Trophoblast cell (in vitro differentiated cells and primary cell): ENCODE results near the gene SIMC1.

ENCODE experiments used
- DNase-seq, 2 donors: peaks; one replicate each; pipeline ENCODE4 v3.0.0-alpha.2; 2016
- H2AFZ ChIP-seq: 2 replicates; pipeline ENCODE4 v1.6.1; 2013; ENCODE audit warnings: low read length, moderate library complexity, mild to moderate bottlenecking; ENCODE audit not compliant: insufficient read depth, poor library complexity
- H2AK5ac ChIP-seq: 2 replicates; pipeline ENCODE4 v1.6.1; 2013; ENCODE audit warnings: mild to moderate bottlenecking, low read length
- H2BK120ac ChIP-seq: 2 replicates; pipeline ENCODE4 v1.6.1; 2013; ENCODE audit warnings: low read length, mild to moderate bottlenecking, moderate library complexity; ENCODE audit not compliant: insufficient read depth, poor library complexity
- H2BK12ac ChIP-seq: 2 replicates; pipeline ENCODE4 v1.6.1; 2013; ENCODE audit warnings: mild to moderate bottlenecking, low read length, moderate library complexity
- H2BK5ac ChIP-seq: 2 replicates; pipeline ENCODE4 v1.6.1; 2013; ENCODE audit warnings: low read length, low read depth, moderate library complexity, mild to moderate bottlenecking; ENCODE audit not compliant: poor library complexity
- H3K14ac ChIP-seq: 2 replicates; pipeline ENCODE4 v1.6.1; 2013; ENCODE audit warnings: mild to moderate bottlenecking, low read length
- H3K18ac ChIP-seq: 2 replicates; pipeline ENCODE4 v1.6.1; 2013; ENCODE audit warnings: mild to moderate bottlenecking, low read length
- H3K23ac ChIP-seq: 2 replicates; pipeline ENCODE4 v1.6.1; 2013; ENCODE audit warnings: low read length
- H3K27ac ChIP-seq: 2 replicates; pipeline ENCODE4 v1.5.1; 2013; ENCODE audit warnings: low read depth, mild to moderate bottlenecking, inconsistent platforms, low read length, moderate library complexity
- H3K27me3 ChIP-seq: 2 replicates; pipeline ENCODE4 v1.6.1; 2013; ENCODE audit warnings: inconsistent platforms, mild to moderate bottlenecking, low read length, moderate library complexity; ENCODE audit not compliant: insufficient read depth
- H3K36me3 ChIP-seq, 2 experiments: 1 replicate in 1 of 2; 2 replicates in 1 of 2; pipeline ENCODE4 v1.6.1; 2013; ENCODE audit warnings: low read length in 2 of 2, mild to moderate bottlenecking in 2 of 2, moderate library complexity in 1 of 2; ENCODE audit not compliant: insufficient read depth in 2 of 2, control insufficient read depth in 1 of 2
- H3K4ac ChIP-seq: 2 replicates; pipeline ENCODE4 v1.6.1; 2013; ENCODE audit warnings: low read depth, mild to moderate bottlenecking, low read length, moderate library complexity
- H3K4me1 ChIP-seq, 2 experiments: 1 replicate in 1 of 2; 2 replicates in 1 of 2; pipeline ENCODE4 v1.6.1; 2013; ENCODE audit warnings: low read length in 2 of 2, mild to moderate bottlenecking in 2 of 2, moderate library complexity in 1 of 2; ENCODE audit not compliant: insufficient read depth in 2 of 2, control insufficient read depth in 1 of 2
- H3K4me2 ChIP-seq: 2 replicates; pipeline ENCODE4 v1.6.1; 2013; ENCODE audit warnings: inconsistent platforms, mild to moderate bottlenecking, low read length, moderate library complexity
- H3K4me3 ChIP-seq: 2 replicates; pipeline ENCODE4 v1.5.1; 2013; ENCODE audit warnings: mild to moderate bottlenecking, low read depth, low read length, inconsistent platforms
- H3K79me1 ChIP-seq: one replicate; pipeline ENCODE4 v1.6.1; 2013; ENCODE audit warnings: low read length
- H3K79me2 ChIP-seq: 2 replicates; pipeline ENCODE4 v1.6.1; 2013; ENCODE audit warnings: low read length, mild to moderate bottlenecking; ENCODE audit not compliant: control insufficient read depth, insufficient read depth, poor library complexity
- H3K9ac ChIP-seq: 2 replicates; pipeline ENCODE4 v1.6.1; 2013; ENCODE audit warnings: mild to moderate bottlenecking, low read length
- H3K9me3 ChIP-seq: 2 replicates; pipeline ENCODE4 v1.6.1; 2013; ENCODE audit warnings: low read depth, mild to moderate bottlenecking, control low read depth, inconsistent platforms, low read length; ENCODE audit not compliant: insufficient read depth
- H4K12ac ChIP-seq: 2 replicates; pipeline ENCODE4 v1.6.1; 2013; ENCODE audit warnings: low read depth, mild to moderate bottlenecking, low read length, moderate library complexity
- H4K8ac ChIP-seq: 2 replicates; pipeline ENCODE4 v1.6.1; 2013; ENCODE audit warnings: low read depth, mild to moderate bottlenecking, low read length, moderate library complexity
- H4K91ac ChIP-seq: one replicate; pipeline ENCODE4 v1.6.1; 2013; ENCODE audit warnings: low read depth, mild to moderate bottlenecking, low read length, moderate library complexity
- WGBS: extraction: QIAGEN DNeasy Blood & Tissue Kit; methylation state at CpG from one replicate; pipeline ENCODE4 v1.1.7; 2013; ENCODE audit warnings: missing lambda C conversion rate; ENCODE audit not compliant: insufficient read length, insufficient coverage; ENCODE audit errors: extremely low coverage; 5-methylcytosine and 5-hydroxymethylcytosine counted together

The SIMC1 gene

GRCh38 chr5:176371621-176372539 is 133.7 kb downstream of the SIMC1 start:
- Histone ChIP-seq H3K79me1 (no peaks in the 10 kb centered on the region), H3K9me3 (no peaks in the 10 kb centered on the region), H3K18ac (no peak overlapping the region), H3K4ac (no peak overlapping the region), H3K9ac (no peak overlapping the region), H2AK5ac (no peak overlapping the region), H3K27ac (no peak overlapping the region), H4K91ac (no peak overlapping the region), H2BK12ac (no peak overlapping the region), H2BK120ac (no peak overlapping the region), H3K79me2 (no peaks in the 10 kb centered on the region), H3K4me2 (no peak overlapping the region), H3K27me3 (no peaks in the 10 kb centered on the region), H2AFZ (no peak overlapping the region), H2BK5ac (no peak overlapping the region), H4K12ac (no peak overlapping the region), H4K8ac (no peak overlapping the region), H3K4me1 (no peaks in the 10 kb centered on the region), H3K36me3 (peaks cover 4 to 7% of the 10 kb centered on the region in 2 experiments), H3K14ac (no peak overlapping the region), H3K4me3 (no peak overlapping the region), H3K23ac (no peak overlapping the region)
- no CpG with 5 or more reads among the region's 13 CpGs for WGBS
- peak; percentile 90 to 94 for DNase-seq

DNA sequence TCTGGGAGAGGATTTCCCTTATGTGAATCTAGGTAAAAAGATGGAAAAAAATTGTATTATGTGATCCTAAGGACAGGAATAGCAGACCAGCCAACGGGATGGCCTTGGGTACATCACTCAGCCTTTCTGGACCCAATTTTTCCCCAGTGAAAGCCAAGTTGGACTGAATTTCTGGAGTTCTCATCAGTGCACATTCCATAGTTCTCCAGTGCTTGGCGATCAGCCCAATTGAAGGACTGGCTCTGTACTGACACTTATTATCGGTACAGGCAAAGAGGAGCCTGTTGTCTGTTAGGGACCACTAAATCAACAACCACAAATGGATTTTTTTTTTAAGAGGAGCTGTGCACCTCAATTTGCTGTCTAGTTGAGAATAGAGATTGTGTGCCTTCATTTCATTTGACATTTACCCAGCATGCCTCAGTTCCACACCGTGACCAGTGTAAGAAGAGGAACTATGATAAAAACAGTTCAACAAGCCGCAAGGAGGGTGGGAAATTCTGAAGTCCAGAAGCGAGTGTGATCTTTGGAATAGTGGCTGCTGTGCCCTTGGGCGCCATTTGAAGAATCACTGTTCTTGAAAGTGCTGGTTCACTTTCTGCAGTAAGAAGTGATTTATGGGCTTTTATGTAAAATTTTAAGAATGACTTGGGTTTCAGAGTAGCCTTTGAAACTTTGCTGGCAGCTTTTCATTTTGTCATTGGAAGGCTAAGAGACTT is 135.0 kb downstream of the SIMC1 start:
- DNase-seq, result no peak
- Histone ChIP-seq H2BK12ac (no peak overlapping the region), H3K4me1 (no peaks in the 10 kb centered on the region), H3K36me3 (peaks cover 4% of the 10 kb centered on the region in 2 experiments), H3K4ac (no peak overlapping the region), H2AFZ (no peak overlapping the region), H3K9ac (no peak overlapping the region), H4K91ac (no peak overlapping the region), H3K14ac (no peak overlapping the region), H3K27ac (no peak overlapping the region), H2BK120ac (no peak overlapping the region), H2AK5ac (no peak overlapping the region), H3K4me3 (no peak overlapping the region), H3K9me3 (no peaks in the 10 kb centered on the region), H4K8ac (no peak overlapping the region), H3K79me2 (no peaks in the 10 kb centered on the region), H3K27me3 (no peaks in the 10 kb centered on the region), H2BK5ac (no peak overlapping the region), H3K79me1 (no peaks in the 10 kb centered on the region), H4K12ac (no peak overlapping the region), H3K4me2 (no peak overlapping the region), H3K18ac (no peak overlapping the region), H3K23ac (no peak overlapping the region)
- no CpG with 5 or more reads among the region's 7 CpGs for WGBS

DNA sequence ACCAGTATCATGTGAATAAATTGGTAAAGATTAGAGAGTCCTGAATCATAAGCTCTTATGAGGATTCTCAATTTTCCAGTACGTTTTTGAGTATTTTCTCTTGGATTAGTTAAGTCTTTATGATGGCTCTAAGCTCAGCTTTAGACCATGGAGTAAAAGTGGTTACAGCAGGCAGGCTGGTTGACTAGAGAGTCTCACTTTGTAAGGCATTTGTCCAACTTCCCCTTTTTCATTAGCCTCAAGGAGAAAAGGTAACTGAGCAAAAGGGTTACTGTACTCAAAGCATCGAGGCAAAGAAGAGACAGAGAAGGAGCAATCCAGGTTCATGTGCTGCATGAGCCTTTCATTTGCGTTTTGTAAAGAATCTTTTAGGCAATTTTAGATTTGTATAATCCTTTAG is 141.7 kb downstream of the SIMC1 start:
- Histone ChIP-seq H3K27ac (no peak overlapping the region), H3K36me3 (peaks cover 27 to 34% of the 10 kb centered on the region in 2 experiments), H3K27me3 (no peaks in the 10 kb centered on the region), H2BK12ac (no peak overlapping the region), H3K9ac (no peak overlapping the region), H4K12ac (no peak overlapping the region), H3K14ac (no peak overlapping the region), H3K9me3 (peaks cover 5% of the 10 kb centered on the region), H2BK5ac (no peak overlapping the region), H4K8ac (no peak overlapping the region), H3K4me2 (no peak overlapping the region), H3K18ac (no peak overlapping the region), H3K4me1 (no peaks in the 10 kb centered on the region), H3K79me1 (no peaks in the 10 kb centered on the region), H3K4ac (no peak overlapping the region), H3K79me2 (no peaks in the 10 kb centered on the region), H2BK120ac (no peak overlapping the region), H3K23ac (no peak overlapping the region), H3K4me3 (no peak overlapping the region), H2AFZ (no peak overlapping the region), H4K91ac (no peak overlapping the region), H2AK5ac (no peak overlapping the region)
- DNase-seq, result no peak
- no CpG with 5 or more reads among the region's 3 CpGs for WGBS

GRCh38 chr5:176381423-176381822 is 143.2 kb downstream of the SIMC1 start:
- no CpG with 5 or more reads among the region's 3 CpGs for WGBS
- H4K8ac ChIP-seq, result no peak overlapping the region
- H3K4me2 ChIP-seq, result no peak overlapping the region
- no peak overlapping the region for H3K4me3 ChIP-seq
- no peak for DNase-seq
- no peak overlapping the region for H2BK12ac ChIP-seq
- no peaks in the 10 kb centered on the region for H3K4me1 ChIP-seq
- H3K79me2 ChIP-seq, result no peaks in the 10 kb centered on the region
- H3K36me3 ChIP-seq, result peaks cover 32 to 42% of the 10 kb centered on the region in 2 experiments
- no peak overlapping the region for H3K27ac ChIP-seq
- no peak overlapping the region for H2AFZ ChIP-seq
- H3K9me3 ChIP-seq, result peaks cover 5% of the 10 kb centered on the region
- no peak overlapping the region for H3K4ac ChIP-seq
- no peak overlapping the region for H4K12ac ChIP-seq
- H3K27me3 ChIP-seq, result no peaks in the 10 kb centered on the region
- H3K9ac ChIP-seq, result no peak overlapping the region
- no peak overlapping the region for H3K23ac ChIP-seq
- no peak overlapping the region for H4K91ac ChIP-seq
- H2BK120ac ChIP-seq, result no peak overlapping the region
- H2AK5ac ChIP-seq, result no peak overlapping the region
- H3K79me1 ChIP-seq, result no peaks in the 10 kb centered on the region
- no peak overlapping the region for H3K18ac ChIP-seq
- no peak overlapping the region for H3K14ac ChIP-seq
- H2BK5ac ChIP-seq, result no peak overlapping the region
